Nephron progenitor cell (in vitro differentiated cells): ENCODE measurements around the gene THRAP3.
"Not testable (repeated sequence)": the region's sequence is repeated elsewhere in the genome, so short reads cannot be mapped to it uniquely, and the experiment has no call there.

ENCODE experiments used
- DNase-seq: peaks from one replicate; pipeline ENCODE4 v3.0.0; 2021
- H3K27ac Mint-ChIP-seq: 2 replicates; pipeline ENCODE4 v1.8.0; 2021; ENCODE audit warnings: mild to moderate bottlenecking, moderate library complexity, mixed read lengths
- H3K27me3 Mint-ChIP-seq: 2 replicates; pipeline ENCODE4 v1.8.0; 2021; ENCODE audit warnings: mild to moderate bottlenecking, low read depth, mixed read lengths; ENCODE audit not compliant: poor library complexity
- H3K36me3 Mint-ChIP-seq: 2 replicates; pipeline ENCODE4 v1.8.0; 2021; ENCODE audit warnings: low read depth, mixed read lengths
- H3K4me1 Mint-ChIP-seq: 2 replicates; pipeline ENCODE4 v1.8.0; 2021; ENCODE audit warnings: mixed read lengths
- H3K4me3 Mint-ChIP-seq: 2 replicates; pipeline ENCODE4 v1.8.0; 2021; ENCODE audit warnings: mild to moderate bottlenecking, moderate library complexity, mixed read lengths
- H3K9me3 Mint-ChIP-seq: 2 replicates; pipeline ENCODE4 v1.8.0; 2021; ENCODE audit warnings: mild to moderate bottlenecking, moderate library complexity, mixed read lengths
- CTCF ChIP-seq: fragments of 200-600 bp; sonication (generic); IDR thresholded peaks from 2 replicates; pipeline ENCODE4 v1.5.0; 2021; ENCODE audit warnings: antibody characterized with exemption

THRAP3 gene

GRCh38 chr1:36247538-36247937, 23.3 kb downstream of the THRAP3 start:
- Mint-ChIP-seq H3K36me3 (peaks cover 69% of the 10 kb centered on the region), H3K27ac (no peak overlapping the region), H3K4me1 (no peaks in the 10 kb centered on the region), H3K4me3 (no peak overlapping the region), H3K9me3 (peaks cover 42% of the 10 kb centered on the region), H3K27me3 (no peaks in the 10 kb centered on the region)
- no peak for TF ChIP-seq CTCF
- DNase-seq, result no peak

DNA sequence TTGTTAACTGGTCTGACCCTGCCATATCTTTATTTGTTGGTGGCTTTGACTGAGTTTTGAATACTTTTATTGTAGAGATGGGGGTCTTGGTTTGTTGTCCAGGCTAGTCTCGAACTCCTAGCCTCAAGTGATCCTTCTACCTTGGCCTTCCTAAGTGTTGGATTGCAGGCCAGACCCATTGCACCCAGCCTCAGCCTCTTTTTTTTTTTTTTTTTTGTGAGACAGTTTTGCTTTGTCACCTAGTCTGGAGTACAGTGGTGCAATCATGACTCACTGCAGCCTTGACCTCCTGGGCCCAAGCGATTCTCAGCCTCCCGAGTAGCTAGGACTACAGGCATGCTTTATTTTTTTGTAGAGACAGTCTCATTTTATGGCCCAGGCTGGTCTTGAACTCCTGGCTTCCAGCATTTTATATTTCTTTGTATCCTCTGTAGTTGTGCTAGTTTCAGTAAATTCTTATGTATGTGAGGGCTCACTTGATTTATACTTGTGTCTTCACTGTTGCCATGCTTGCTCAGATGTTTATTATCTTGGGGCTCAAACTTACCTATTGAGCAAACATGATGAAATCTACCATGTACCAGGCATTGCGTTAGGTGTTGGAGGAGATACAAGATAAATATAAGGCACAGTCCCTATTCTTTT, 24.1 kb downstream of the THRAP3 start:
- DNase-seq, result no peak
- Mint-ChIP-seq H3K36me3 (peaks cover 60% of the 10 kb centered on the region), H3K9me3 (peaks cover 34% of the 10 kb centered on the region), H3K4me1 (no peaks in the 10 kb centered on the region), H3K27ac (peak overlapping the region; percentile 48), H3K27me3 (no peaks in the 10 kb centered on the region), H3K4me3 (no peak overlapping the region)
- no peak for TF ChIP-seq CTCF

GRCh38 chr1:36251794-36252481, 27.7 kb downstream of the THRAP3 start:
- DNase-seq, result no peak
- Mint-ChIP-seq H3K27me3 (peaks cover 3% of the 10 kb centered on the region), H3K27ac (no peak overlapping the region), H3K4me1 (peaks cover under 1% of the 10 kb centered on the region), H3K4me3 (no peak overlapping the region), H3K36me3 (peaks cover 40% of the 10 kb centered on the region), H3K9me3 (peaks cover 19% of the 10 kb centered on the region)
- TF ChIP-seq CTCF, result no peak

- H3K27me3 Mint-ChIP-seq, H3K4me3 Mint-ChIP-seq, H3K4me1 Mint-ChIP-seq, H3K27ac Mint-ChIP-seq, DNase-seq: not testable (repeated sequence)
- Mint-ChIP-seq H3K36me3 (peaks cover 43% of the 10 kb centered on the region), H3K9me3 (peaks cover 18% of the 10 kb centered on the region)
Observed at GRCh38 chr1:36252482-36252824, 28.2 kb downstream of the THRAP3 start.

DNA sequence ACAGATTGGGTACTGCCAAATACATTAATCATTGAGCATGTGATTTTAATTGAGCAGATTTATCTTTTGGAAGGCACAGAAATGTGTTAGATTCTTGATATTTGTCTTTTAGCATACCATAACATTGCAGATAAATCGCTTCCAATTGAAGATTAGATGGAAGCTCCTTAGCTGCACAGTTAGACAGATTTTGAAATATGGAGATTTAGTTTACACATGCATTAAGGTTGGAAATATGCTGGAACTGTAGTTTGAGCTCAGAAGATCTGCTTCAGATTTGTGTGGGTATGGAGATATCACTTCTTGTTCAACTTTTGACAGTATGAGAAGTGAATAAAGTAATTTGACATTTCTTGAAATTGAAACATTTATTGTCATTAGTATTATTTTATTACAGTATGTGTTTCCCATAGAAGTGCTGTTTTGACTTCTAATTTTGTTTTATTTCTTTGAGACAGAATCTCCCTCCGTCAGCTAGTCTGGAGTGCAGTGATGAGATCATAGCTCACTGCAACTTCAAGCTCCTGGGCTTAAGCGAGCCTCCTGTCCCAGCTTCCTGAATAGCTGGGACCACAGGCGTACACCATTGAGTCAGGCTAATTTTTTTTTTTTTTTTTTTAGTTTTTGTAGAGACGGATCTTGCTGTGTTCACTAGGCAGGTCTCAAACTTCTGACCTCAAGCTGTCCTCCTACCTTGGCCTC, 29.1 kb downstream of the THRAP3 start:
- H3K27me3 Mint-ChIP-seq, result peaks cover 3% of the 10 kb centered on the region
- H3K4me1 Mint-ChIP-seq, result peaks cover 14% of the 10 kb centered on the region
- peak overlapping the region; percentile 25 for H3K27ac Mint-ChIP-seq
- no peak for TF ChIP-seq CTCF
- H3K9me3 Mint-ChIP-seq, result peaks cover 10% of the 10 kb centered on the region
- peaks cover 43% of the 10 kb centered on the region for H3K36me3 Mint-ChIP-seq
- no peak overlapping the region for H3K4me3 Mint-ChIP-seq
- no peak for DNase-seq

GRCh38 chr1:36256558-36257374, 32.5 kb downstream of the THRAP3 start:
- peak overlapping the region; percentile 65 for H3K27ac Mint-ChIP-seq
- no peak for DNase-seq
- H3K4me1 Mint-ChIP-seq, result peaks cover 14% of the 10 kb centered on the region
- H3K27me3 Mint-ChIP-seq, result peaks cover 6% of the 10 kb centered on the region
- no peak overlapping the region for H3K4me3 Mint-ChIP-seq
- TF ChIP-seq CTCF, result no peak
- peaks cover 50% of the 10 kb centered on the region for H3K36me3 Mint-ChIP-seq
- H3K9me3 Mint-ChIP-seq, result no peaks in the 10 kb centered on the region
